GM12891 (cell line): ENCODE data around the gene COL4A1.

Experiments
- POLR2A ChIP-seq: IDR thresholded peaks from 2 replicates; pipeline ENCODE4 v1.6.1; 2011; ENCODE audit warnings: low read depth, low read length, control low read depth
- POLR2AphosphoS5 ChIP-seq: IDR thresholded peaks from 2 replicates; pipeline ENCODE4 v1.6.1; 2011; ENCODE audit warnings: low read depth, low read length, control low read depth

GRCh38 chr13:110339263-110339662 is 32.3 kb upstream of the COL4A1 start:
- TF ChIP-seq POLR2A (no peak), POLR2AphosphoS5 (no peak)
